IgD-negative memory B cell (primary cell): ENCODE measurements around the gene LGR4. TPM values are rescaled to one million over a fixed set of nuclear protein-coding genes. Genes with fewer than 3 reads are reported as not detected.
"Not testable (repeated sequence)": the region's sequence is repeated elsewhere in the genome, so short reads cannot be mapped to it uniquely, and the experiment has no call there.

Experiments
- H3K27ac Mint-ChIP-seq, 3 donors: one replicate each; pipeline ENCODE4 v1.8.0; 2020 to 2022; ENCODE audit warnings: mild to moderate bottlenecking in 3 of 3, mixed read lengths in 3 of 3, moderate library complexity in 1 of 3
- H3K27me3 Mint-ChIP-seq: one replicate; pipeline ENCODE4 v1.8.0; 2021; ENCODE audit warnings: mixed read lengths
- H3K36me3 Mint-ChIP-seq: one replicate; pipeline ENCODE4 v1.8.0; 2020; ENCODE audit warnings: mild to moderate bottlenecking, mixed read lengths
- H3K4me1 Mint-ChIP-seq, 3 donors: one replicate each; pipeline ENCODE4 v1.8.0; 2020 to 2022; ENCODE audit warnings: mixed read lengths in 3 of 3, mild to moderate bottlenecking in 1 of 3
- H3K4me3 Mint-ChIP-seq, 4 donors: one replicate each; pipeline ENCODE4 v1.8.0; 2020 to 2022; ENCODE audit warnings: mild to moderate bottlenecking in 4 of 4, mixed read lengths in 4 of 4, moderate library complexity in 3 of 4
- H3K9me3 Mint-ChIP-seq, 3 donors: one replicate each; pipeline ENCODE4 v1.8.0; 2020 to 2021; ENCODE audit warnings: mixed read lengths in 3 of 3, mild to moderate bottlenecking in 1 of 3
- polyA plus RNA-seq: library from polyadenylated mRNA; unstranded; fragments of 300-500 nt; fragmentation: Illumina TruSeq; gene quantifications from one replicate; pipeline ENCODE4 v1.2.3, GENCODE V29; 2021

The LGR4 gene
- polyA plus RNA-seq, 1 donor from 2014 or later, result 0.55 TPM

DNA sequence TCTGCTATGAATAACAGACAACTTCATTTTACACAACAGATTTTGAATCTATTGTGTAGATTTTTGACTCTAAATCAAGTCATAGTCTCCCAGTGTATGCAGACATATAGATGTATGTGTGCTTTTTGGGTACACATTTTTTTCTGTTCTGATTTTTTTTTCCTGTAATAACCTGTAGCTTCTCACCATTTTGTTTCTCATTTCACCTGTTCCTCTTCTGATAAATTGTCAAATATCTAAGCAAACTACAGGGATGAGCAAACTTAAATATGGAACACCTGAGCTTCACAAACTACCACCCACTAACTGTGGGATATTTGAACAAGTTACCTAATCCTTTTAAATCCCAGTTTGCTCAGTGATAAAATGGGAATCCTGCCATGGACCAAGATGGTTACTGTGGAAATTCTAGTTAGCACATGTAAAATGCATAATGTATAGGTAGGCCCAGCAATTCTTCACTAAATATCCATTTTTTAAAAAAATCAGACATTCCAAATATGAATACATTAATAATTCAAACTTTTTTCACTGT is 15.7 kb downstream of the LGR4 start:
- H3K4me3 Mint-ChIP-seq, result no peak overlapping the region
- H3K36me3 Mint-ChIP-seq, result peaks cover 4% of the 10 kb centered on the region
- peaks cover 3% of the 10 kb centered on the region for H3K27me3 Mint-ChIP-seq
- no peaks in the 10 kb centered on the region for H3K9me3 Mint-ChIP-seq
- no peak overlapping the region for H3K27ac Mint-ChIP-seq
- H3K4me1 Mint-ChIP-seq, result peaks cover 0 to 2% (median 0%) of the 10 kb centered on the region in 3 donors

DNA sequence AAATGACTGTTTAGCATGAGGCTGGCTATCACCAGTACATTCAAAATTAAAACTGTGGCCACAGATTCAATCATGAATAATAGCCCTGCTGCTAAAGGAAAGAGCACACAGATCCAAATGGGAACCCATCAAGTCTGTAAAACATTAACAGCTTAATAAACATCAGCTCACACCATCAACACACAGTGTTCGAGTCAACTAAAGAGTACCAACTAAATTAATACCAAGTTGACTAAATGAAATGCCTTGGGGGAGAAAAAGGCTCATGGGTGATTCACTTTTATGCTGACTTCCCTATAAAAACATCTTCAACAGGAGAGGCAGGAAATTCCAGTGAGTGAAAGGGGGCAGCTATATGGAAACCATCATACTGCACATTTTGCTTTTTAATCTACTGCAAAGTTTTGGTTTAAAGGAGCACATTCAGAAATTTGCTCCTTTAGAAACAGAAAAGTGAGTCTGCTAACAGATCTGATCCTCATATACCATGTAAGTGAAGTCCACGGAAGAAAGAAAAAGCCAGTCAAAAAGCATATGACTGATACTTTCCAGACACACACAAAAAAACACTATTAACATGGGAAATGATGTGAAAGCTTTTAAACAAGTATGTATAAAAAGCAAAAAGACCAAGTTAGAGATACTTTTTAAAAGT is 16.3 kb downstream of the LGR4 start:
- H3K4me1 Mint-ChIP-seq, result peaks cover 0 to 2% (median 0%) of the 10 kb centered on the region in 3 donors
- no peak overlapping the region for H3K4me3 Mint-ChIP-seq
- peaks cover 4% of the 10 kb centered on the region for H3K36me3 Mint-ChIP-seq

DNA sequence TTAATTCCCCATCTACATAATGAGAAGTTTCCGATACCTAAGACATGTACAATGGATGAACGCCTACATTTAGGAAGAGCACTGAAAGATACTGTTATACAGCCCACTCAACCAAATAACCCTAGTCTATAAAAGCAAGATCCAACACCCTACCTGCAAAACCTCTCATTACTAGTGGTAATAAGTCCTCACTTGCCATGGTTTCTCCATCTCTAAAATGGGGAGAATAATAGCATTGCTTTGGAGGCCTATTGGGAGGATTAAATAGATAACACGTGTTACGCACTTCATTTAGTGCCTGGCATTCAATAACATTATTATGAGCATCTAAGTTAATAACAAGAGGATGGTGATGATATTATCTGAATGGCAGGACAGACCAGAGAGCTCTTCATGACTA is 16.9 kb downstream of the LGR4 start:
- peaks cover 0 to 2% (median 0%) of the 10 kb centered on the region in 3 donors for H3K4me1 Mint-ChIP-seq
- no peaks in the 10 kb centered on the region for H3K27me3 Mint-ChIP-seq
- no peak overlapping the region for H3K4me3 Mint-ChIP-seq
- H3K27ac Mint-ChIP-seq, result no peak overlapping the region
- H3K9me3 Mint-ChIP-seq, result no peaks in the 10 kb centered on the region
- H3K36me3 Mint-ChIP-seq, result peaks cover 4% of the 10 kb centered on the region

More for the DNA sequence above, 16.3 kb downstream of the LGR4 start:
- no peak overlapping the region for H3K27ac Mint-ChIP-seq
- no peaks in the 10 kb centered on the region for H3K9me3 Mint-ChIP-seq
- H3K27me3 Mint-ChIP-seq, result no peaks in the 10 kb centered on the region

DNA sequence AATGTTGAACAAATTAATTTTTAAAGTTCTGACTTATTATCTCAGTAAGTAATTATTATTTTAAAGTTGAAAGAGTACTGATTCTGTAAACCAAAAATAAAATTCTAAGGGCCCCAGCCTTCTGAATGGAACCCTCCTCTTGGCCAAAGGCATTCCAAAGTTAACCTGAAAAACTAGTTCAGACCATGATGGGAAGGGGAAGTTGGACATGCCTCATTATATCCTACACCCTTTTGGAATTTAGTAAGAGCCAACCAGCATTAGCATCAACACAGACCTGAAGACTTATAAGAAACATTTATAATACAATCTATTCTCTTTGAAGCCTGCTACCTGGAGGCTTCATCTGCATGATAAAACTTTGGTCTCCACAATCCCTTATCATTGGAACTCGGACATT is 18.9 kb downstream of the LGR4 start:
- peaks cover 0 to 2% (median 0%) of the 10 kb centered on the region in 3 donors for H3K4me1 Mint-ChIP-seq
- no peak overlapping the region for H3K27ac Mint-ChIP-seq
- H3K36me3 Mint-ChIP-seq, result peaks cover 1% of the 10 kb centered on the region
- H3K4me3 Mint-ChIP-seq, result no peak overlapping the region
- no peaks in the 10 kb centered on the region for H3K27me3 Mint-ChIP-seq
- H3K9me3 Mint-ChIP-seq, result no peaks in the 10 kb centered on the region

DNA sequence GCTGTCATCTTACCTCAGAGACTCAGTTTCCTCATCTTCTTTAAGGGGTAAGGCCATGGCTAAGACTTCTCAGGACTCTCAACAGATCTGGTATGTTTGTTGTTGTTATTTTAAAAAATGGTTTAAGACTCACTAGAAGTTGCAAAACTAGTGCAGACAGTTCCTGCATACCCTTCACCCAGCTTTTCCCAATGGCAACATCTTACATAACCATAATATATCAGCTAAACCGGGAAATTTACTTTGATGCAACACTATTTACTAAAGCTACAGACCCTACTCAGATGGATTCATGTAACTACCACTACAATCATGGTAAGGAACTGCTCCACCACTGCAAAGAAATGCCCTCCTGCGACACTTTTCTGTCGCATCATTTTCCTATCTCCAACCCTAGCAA is 20.4 kb downstream of the LGR4 start:
- Mint-ChIP-seq H3K4me3 (no peak overlapping the region), H3K27me3 (no peaks in the 10 kb centered on the region), H3K4me1 (no peaks in the 10 kb centered on the region), H3K27ac (no peak overlapping the region), H3K9me3 (no peaks in the 10 kb centered on the region), H3K36me3 (peaks cover 1% of the 10 kb centered on the region)

DNA sequence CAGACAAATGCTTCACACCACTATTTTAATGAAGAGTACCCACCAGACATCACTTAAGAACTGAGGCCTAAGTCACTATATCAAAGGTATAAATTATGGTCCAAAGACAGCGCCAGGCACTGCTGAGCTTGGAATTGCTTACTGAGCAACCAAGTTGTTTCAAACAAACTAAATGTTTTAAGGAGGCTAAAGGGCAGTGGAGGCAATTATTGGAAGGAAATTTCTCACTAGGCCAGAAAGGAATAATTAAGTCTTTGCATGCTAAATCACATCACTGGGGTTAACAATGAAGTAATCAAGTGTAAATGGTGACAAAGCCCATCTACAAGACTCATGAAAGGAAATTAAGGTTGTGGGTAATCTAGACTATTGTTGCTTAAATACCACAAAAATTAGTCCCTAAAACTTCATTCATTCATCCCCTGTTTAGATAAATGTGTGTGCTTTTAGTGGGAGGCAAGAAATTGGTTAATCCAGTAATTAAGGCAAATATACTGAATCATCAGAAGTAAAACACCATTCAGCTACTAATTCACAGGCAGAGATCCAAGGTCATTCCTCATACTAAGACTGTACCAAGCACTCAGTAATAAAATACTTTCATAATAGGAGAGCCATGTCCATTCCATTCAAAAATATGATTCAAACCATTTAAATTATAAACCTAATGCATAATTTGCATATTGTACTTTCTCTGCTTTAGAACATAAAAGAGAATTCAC is 21.2 kb downstream of the LGR4 start:
- no peak overlapping the region for H3K27ac Mint-ChIP-seq
- peaks cover 1% of the 10 kb centered on the region for H3K36me3 Mint-ChIP-seq
- no peaks in the 10 kb centered on the region for H3K4me1 Mint-ChIP-seq
- no peak overlapping the region for H3K4me3 Mint-ChIP-seq
- H3K9me3 Mint-ChIP-seq, result no peaks in the 10 kb centered on the region
- H3K27me3 Mint-ChIP-seq, result no peaks in the 10 kb centered on the region

DNA sequence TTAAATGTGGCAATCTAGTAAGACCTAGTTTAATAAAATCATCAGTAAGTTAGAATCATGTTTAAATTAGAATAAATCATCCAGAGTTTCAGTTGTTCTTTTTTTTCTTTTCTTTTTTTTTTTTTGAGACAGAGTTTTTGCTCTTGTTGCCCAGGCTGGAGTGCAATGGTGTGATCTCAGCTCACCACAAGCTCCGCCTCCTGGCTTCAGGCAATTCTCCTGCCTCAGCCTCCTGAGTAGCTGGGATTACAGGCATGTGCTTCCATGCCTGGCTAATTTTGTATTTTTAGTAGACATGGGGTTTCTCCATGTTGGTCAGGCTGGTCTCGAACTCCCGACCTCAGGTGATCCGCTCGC is 24.4 kb downstream of the LGR4 start:
- not testable (repeated sequence) for H3K4me1 Mint-ChIP-seq, H3K27ac Mint-ChIP-seq, H3K36me3 Mint-ChIP-seq, H3K27me3 Mint-ChIP-seq, H3K4me3 Mint-ChIP-seq, H3K9me3 Mint-ChIP-seq

DNA sequence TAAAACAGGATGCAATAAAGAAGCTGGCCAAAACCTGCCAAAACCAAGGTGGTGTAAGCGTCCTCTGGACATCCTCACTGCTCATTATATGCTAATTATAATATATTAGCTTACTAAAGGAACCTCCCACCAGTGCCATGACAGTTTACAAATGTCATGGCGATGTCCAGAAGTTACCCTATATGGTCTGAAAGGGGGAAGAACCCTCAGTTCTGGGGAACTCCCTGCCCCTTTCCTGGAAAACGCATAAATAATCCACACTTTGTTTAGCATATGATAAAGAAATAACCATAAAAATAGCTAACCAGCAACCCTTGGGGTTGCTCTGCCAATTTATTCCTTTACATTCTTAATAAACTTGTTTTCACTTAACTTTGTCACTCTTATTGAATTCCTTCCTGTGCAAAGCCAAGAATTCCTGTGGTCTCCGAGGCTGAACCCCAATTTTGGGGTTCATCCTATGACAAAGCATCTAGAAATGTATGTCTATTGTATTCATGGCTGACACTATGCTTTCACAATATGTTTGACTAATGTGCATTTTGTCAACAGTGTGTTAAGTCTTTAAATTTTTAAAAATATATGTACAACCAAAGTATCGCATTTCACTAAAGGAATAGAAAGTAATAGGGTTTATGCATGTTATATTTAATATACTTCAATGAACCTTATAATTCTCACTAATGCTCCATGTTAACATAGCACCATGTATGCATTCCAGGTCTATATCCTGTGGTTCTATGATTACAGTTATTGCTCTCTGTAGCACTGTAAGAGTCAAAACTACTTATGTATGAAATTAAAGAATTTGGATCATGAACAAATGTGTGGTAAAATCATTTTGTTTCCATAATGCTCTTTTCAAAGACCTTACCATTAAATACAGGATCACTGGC is 25.1 kb downstream of the LGR4 start:
- H3K36me3 Mint-ChIP-seq, result no peaks in the 10 kb centered on the region
- H3K27me3 Mint-ChIP-seq, result no peaks in the 10 kb centered on the region
- no peak overlapping the region for H3K27ac Mint-ChIP-seq
- no peaks in the 10 kb centered on the region for H3K4me1 Mint-ChIP-seq
- no peaks in the 10 kb centered on the region for H3K9me3 Mint-ChIP-seq
- H3K4me3 Mint-ChIP-seq, result no peak overlapping the region

DNA sequence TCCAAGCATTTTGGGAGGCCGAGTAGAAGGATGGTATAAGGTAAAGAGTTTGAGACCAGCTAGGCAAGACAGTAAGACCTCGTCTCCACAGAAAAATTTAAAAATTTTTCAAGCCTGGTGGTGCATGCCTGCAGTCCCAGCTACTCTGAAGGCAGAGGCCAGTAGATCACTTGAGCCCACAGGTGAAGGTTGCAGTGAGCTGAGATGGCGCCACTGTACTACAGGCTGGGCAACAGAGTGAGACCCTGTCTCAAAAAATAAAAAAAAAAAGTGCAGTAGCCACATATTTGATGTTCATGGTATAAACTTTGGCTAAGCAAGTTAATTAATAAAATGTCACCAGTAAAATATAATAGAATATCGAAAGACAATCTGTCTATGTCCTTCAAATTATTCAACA is 27.0 kb downstream of the LGR4 start:
- no peak overlapping the region for H3K27ac Mint-ChIP-seq
- no peak overlapping the region for H3K4me3 Mint-ChIP-seq
- no peaks in the 10 kb centered on the region for H3K9me3 Mint-ChIP-seq
- H3K4me1 Mint-ChIP-seq, result no peaks in the 10 kb centered on the region
- peaks cover 1% of the 10 kb centered on the region for H3K27me3 Mint-ChIP-seq
- H3K36me3 Mint-ChIP-seq, result no peaks in the 10 kb centered on the region

DNA sequence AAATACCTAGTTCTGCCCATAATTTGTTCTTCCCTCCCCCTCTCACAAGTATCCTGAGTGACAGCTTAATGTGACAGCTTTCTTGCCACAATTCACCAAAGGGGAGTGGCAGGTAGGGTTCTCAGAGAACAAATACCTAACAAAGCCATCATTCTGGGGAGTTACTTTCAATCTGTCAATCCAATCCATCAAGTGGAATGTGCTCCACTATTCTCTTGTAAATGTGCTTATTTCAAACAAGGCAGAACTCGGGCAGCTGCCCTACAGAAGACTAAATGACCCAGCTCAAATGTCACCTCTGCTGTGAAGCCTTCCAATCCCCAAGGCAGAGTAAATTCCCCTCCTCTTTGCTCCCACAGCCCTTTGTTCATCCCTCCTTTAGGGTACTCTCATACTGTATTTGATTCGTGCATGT is 27.8 kb downstream of the LGR4 start:
- no peaks in the 10 kb centered on the region for H3K9me3 Mint-ChIP-seq

DNA sequence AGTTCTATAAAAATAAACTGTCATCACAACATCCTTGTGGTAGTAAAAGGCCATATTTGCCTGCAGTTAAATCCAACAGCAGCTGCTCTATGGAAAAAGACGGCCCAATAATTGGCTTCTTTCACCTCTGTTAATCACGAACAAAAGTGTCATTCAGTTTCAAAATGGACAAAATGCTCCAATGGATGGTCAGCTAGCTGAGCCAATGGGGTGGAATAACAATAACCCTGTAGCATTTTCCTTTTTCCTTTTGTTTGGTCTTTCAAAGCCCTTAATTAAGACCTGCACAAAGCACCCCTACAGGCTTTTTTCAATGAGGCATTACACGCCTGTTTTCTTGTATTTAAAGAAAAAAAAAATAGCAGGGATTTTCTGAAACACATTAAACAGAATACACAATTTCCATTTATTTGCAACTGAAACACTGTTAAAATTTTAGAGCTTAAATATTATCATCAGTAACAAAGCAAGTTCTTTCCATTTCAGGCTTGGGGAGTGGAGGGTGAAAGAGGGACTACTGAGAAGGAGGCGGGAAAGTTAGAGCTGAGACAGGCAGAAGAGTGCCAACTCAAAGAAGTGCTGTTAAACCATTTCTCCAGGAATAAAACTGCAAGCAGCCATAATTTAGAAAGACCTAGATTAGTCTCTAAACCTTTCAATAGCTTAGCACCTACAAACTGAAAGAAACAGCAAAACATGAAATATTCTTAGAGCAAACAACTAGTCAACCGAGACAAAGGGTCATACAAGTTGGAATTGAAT is 28.7 kb downstream of the LGR4 start:
- H3K9me3 Mint-ChIP-seq, result no peaks in the 10 kb centered on the region
- peaks cover 1% of the 10 kb centered on the region for H3K27me3 Mint-ChIP-seq
- no peak overlapping the region for H3K27ac Mint-ChIP-seq
- H3K4me3 Mint-ChIP-seq, result no peak overlapping the region
- H3K4me1 Mint-ChIP-seq, result no peaks in the 10 kb centered on the region
- peaks cover 4% of the 10 kb centered on the region for H3K36me3 Mint-ChIP-seq

More for the DNA sequence above, 27.8 kb downstream of the LGR4 start:
- Mint-ChIP-seq H3K27me3 (peaks cover 1% of the 10 kb centered on the region), H3K4me1 (no peaks in the 10 kb centered on the region), H3K4me3 (no peak overlapping the region), H3K27ac (no peak overlapping the region), H3K36me3 (no peaks in the 10 kb centered on the region)

DNA sequence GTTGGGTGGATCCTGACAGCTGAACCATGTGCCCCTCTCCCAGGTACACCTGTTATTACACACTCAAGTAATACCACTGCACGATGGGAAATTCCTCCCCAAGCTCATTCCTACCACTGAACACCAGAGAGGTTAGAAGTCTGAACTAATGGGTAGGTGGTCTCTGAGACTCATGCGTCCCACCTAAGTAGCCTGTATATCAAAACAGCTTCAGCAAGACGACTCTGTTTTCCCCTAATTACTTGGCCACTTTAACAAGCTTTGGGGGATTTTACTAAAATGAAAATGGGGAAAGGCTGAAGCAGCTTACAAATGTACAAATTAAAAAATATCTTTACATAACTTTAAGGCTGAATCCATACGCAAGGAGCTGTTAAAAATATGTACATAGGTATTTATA is 29.4 kb downstream of the LGR4 start:
- peaks cover 4% of the 10 kb centered on the region for H3K36me3 Mint-ChIP-seq
- no peak overlapping the region for H3K27ac Mint-ChIP-seq
- no peaks in the 10 kb centered on the region for H3K9me3 Mint-ChIP-seq
- H3K4me3 Mint-ChIP-seq, result no peak overlapping the region
- H3K27me3 Mint-ChIP-seq, result peaks cover 1% of the 10 kb centered on the region
- no peaks in the 10 kb centered on the region for H3K4me1 Mint-ChIP-seq

DNA sequence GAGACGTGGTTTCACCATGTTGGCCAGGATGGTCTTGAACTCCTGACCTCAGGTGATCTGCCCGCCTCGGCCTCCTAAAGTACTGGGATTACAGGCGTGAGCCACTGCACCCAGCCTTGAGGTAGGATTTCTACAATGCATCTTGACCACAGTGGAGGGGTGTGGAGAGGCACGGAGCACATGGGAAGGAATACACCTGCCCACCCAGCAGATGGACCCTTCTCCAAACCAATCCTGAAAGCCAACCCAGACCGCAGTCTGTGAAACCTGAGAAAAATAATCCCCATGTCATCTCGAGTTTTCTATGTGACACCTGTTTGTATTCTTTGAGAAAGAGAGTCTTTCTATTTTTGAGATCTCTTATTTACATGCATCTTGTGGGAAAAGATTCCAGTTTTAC is 32.5 kb downstream of the LGR4 start:
- Mint-ChIP-seq H3K27ac (no peak overlapping the region), H3K9me3 (no peaks in the 10 kb centered on the region), H3K27me3 (peaks cover 1% of the 10 kb centered on the region), H3K36me3 (peaks cover 4% of the 10 kb centered on the region), H3K4me3 (no peak overlapping the region), H3K4me1 (no peaks in the 10 kb centered on the region)

DNA sequence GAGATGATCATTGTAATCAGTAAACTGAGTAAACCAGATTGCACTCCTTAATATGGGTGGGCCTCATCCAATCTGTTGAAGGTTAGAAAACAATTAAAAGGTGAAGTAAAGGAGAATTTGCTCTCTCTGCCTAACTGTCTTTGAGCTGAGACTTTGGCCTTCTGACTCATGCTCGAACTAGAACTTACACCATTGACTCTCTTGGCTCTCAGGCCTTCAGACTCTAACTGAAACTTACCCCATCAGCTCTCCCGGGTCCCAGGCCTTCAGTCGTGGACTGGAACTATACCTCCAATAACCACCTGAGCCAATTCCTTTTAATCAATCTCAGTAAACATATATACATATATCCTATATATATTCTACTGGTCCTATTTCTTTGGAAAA is 34.0 kb downstream of the LGR4 start:
- peaks cover 0 to 1% (median 0%) of the 10 kb centered on the region in 3 donors for H3K4me1 Mint-ChIP-seq
- peaks cover 1% of the 10 kb centered on the region for H3K27me3 Mint-ChIP-seq
- no peaks in the 10 kb centered on the region for H3K9me3 Mint-ChIP-seq
- no peak overlapping the region for H3K4me3 Mint-ChIP-seq
- no peak overlapping the region for H3K27ac Mint-ChIP-seq
- peaks cover 4% of the 10 kb centered on the region for H3K36me3 Mint-ChIP-seq
